Measurements from ENCODE around the gene PAFAH2.

DNA sequence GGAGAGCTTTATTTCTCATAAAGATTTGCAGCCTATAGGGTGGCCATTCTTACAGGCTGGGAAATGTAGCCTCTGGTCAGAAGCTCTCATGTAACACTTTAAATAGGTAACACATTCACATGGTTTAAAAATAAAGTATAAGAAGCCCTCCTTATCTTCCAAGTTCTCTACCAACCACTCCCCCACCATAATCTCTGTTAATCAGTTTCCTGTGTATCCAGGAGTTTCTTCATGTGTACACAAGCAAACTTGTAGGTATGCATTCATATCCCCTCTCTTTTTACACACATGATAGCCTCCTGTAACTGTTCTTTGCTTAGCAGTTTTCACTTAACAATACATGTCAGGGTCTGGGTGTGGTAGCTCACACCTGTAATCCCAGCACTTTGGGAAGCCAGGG is 86.7 kb downstream of the PAFAH2 start:
- TF ChIP-seq CTCF (conservative IDR thresholded peaks at IDR 0.05; ENCODE audit: low read depth, low read length), result no peak
- no peak for TF ChIP-seq EZH2 (IDR thresholded peaks at IDR 0.05; ENCODE audit: borderline replicate concordance, low read depth, low read length, poor library complexity, severe bottlenecking)

Measured in A673 (cell line).